GM12873 (cell line): ENCODE data around the gene BTBD9.

Experiments used
- TF ChIP-seq, protein P1 (sequence below): IDR thresholded peaks from 2 replicates; pipeline ENCODE4 v1.5.1; 2012; ENCODE audit warnings: low read depth, mild to moderate bottlenecking, moderate library complexity, low read length, control low read depth; ENCODE audit not compliant: insufficient read depth; ENCODE audit errors: missing control alignments

BTBD9 gene

DNA sequence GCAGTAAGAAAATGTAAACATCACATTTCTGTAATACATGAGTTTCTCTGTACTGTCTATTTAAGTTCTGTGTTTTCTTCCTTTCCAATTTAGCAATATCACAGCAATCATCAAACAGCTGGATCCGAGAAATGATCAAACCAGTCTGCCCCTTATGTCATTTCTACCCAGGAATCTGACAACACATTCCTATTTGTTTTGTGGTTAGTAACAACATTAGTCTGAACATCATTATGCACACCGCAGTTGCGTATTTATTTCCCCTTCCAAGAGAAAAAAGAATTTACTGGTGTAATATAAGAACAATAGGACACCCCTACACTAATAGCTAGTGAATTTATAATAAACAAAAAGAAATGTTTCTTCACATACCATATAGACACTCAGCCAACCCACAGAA lies 179.5 kb downstream of the BTBD9 start:
- TF ChIP-seq, protein P1, sequence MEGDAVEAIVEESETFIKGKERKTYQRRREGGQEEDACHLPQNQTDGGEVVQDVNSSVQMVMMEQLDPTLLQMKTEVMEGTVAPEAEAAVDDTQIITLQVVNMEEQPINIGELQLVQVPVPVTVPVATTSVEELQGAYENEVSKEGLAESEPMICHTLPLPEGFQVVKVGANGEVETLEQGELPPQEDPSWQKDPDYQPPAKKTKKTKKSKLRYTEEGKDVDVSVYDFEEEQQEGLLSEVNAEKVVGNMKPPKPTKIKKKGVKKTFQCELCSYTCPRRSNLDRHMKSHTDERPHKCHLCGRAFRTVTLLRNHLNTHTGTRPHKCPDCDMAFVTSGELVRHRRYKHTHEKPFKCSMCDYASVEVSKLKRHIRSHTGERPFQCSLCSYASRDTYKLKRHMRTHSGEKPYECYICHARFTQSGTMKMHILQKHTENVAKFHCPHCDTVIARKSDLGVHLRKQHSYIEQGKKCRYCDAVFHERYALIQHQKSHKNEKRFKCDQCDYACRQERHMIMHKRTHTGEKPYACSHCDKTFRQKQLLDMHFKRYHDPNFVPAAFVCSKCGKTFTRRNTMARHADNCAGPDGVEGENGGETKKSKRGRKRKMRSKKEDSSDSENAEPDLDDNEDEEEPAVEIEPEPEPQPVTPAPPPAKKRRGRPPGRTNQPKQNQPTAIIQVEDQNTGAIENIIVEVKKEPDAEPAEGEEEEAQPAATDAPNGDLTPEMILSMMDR: no peak

DNA sequence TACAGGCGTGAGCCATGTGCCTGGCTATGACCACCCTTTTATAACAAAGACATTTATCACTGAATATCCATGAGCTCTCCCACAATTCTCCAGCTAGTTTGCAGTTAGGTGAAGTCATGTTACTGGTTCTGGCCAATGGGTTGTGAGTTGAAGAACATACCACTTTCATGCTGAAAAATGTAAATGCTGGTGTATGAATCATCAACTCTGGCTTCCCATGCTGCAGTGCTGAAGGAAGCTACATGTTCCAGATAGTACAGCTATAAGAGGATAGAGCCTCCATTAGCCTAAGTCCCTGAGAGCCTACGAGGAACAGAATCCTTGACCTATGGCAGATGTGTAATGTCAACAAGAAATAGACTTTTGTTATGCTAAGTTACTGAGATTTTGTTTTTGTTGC lies 180.4 kb downstream of the BTBD9 start:
- TF ChIP-seq, protein P1: no peak

DNA sequence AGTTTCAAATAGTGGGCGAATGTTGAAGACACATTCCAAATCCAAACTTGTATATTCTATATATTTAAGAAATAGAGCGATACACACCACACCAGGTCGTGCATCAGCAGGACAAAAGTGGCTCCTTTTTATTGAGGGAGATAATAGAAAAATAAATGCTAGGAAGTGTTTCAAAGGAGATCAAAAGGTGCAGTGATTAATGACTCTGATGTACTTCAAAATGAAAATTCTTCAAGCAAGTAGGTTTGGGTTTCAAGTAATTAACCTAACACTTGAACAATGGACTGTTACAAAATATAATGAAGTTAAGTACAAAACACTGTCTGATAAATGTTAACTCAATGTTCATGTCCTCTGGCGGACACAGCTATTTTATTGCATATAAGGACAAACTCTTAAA lies 185.9 kb downstream of the BTBD9 start:
- TF ChIP-seq, protein P1: no peak

DNA sequence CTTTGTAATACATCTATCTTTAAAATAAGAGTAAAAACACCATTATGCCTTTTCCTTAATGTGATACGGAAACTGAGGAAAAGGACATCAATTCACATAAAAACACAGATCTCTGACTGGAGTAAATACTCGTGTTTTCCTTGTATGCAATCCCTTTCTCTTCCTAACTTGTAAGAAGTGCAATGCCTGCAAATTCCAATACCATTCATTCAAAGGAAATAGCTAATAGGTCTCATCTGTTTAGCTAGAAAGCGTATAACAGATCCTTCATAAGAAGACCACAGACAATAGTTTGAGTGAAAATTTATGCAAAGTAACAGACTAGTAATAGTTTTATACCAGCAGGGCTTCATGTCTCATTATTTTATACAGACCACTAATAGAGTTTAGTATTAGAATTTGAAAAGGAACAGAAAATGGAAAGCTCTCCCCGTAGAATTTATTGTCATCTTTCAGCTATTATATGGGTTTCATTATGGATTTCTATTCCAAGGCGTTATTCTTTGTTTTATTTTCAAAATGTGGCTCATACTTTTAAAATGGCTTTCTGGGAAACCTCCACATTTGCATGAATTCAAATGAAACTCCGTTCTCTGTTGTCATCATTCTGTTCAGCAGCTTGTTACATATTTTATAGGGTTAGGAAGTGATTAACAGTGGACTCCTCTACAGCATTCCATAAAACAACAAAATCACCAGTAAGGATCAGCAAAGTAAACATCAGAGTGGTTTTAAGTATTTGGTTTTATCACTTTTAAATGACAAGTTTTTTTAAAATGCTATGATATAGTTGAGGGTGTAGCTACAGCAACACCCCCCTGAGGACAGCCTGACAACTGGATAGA lies 186.7 kb downstream of the BTBD9 start:
- TF ChIP-seq, protein P1: no peak

DNA sequence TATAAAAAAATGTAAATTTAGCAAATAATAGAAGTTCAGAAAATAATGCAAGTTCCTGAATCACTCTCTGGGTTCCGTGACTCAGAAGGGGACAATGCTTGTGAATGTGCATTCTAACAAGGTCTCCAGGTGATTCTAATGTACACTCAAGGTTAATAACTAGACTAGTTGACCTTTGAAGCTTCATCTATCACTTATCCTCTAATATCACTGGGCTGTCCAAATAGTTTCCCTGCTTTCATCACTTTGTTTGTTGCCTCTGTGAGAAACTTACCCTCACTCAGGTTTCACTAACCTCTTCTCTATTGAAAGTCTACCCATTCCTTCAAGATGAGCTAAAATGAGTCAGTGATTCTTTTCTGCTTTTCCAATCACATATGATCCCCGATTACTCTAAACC lies 189.0 kb downstream of the BTBD9 start:
- TF ChIP-seq, protein P1: no peak

DNA sequence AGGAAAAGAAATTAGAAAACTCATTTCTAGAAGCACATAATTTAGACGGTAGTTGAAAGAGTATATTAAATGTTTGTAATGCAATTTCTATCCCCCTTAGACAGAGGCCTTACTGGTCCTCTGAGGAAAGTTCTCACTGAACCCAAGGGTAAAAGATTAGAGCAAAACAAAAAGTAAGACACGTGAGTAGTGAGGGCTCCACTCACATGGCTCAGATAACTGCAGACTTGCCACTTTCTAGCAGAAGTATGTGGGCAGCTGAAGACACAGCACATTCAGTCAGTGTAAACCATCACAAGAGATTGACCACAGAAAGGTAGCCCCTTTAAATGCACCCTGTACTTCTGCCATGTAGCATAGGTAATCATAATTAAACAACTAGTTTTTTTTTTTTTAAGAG lies 193.8 kb downstream of the BTBD9 start:
- TF ChIP-seq, protein P1: no peak

DNA sequence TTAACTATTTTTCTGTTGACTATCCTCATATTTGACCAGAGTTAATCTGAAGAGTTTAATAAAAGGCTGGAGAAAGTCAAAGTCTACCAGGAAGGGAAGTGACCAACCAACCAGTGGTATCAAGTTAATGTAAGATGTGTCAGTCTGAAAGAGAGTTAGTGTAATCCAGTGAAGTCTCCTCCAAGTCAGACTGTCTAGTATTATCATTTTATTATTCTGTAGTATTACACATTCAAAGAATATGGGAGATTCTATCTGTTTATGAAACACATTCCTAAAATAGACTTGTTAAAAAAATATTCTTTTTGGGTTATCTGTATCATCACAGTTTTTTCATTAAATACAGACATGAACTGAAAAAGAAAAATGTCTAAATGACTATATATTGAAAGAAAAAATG lies 194.4 kb downstream of the BTBD9 start:
- TF ChIP-seq, protein P1: no peak
